ENCODE measurements around the gene CCDC185.

DNA sequence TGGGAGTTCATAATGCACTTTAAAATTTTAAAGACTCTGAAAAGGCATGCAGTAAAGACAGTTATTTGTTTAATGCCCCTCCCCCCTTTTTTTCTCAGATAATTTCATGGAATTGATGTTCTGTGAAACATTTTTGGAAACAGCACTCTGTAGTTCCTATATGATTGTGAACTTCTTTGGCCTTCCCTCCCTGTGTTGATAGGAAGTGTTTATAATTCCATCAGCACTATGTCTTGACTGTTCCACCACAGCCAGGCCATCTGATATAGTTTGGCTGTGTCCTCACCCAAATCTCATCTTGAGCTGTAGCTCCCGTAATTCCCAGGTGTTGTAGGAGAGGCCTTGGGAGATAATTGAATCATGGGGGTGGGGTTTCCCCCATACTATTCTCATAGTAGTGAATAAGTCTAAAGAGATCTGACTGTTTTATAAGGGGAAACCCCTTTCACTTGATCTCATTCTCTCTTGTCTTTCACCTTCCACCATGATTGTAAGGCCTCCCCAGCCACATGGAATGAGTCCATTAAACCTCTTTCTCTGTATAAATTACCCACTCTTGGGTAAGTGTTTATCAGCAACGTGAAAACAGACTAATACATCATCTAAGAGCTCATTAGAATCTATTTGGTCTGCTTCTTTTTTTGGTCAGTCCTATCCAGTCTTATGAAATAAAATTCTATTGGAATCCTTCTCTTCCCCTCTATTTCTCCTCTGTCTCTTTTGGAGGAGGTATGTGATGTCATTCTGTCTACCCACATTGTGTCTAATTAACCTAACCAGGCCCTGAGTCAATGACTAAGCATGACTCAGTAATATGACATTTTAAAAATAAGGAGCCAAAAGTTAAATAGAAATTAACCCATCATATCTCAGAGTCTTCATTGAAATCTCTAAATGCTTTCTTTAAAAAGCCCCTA, 8.9 kb downstream of the CCDC185 start:
- TF ChIP-seq YY1 (IDR thresholded peaks at IDR 0.05; ENCODE audit: low read depth), result no peak
- TF ChIP-seq EP300 (IDR thresholded peaks at IDR 0.05; ENCODE audit: borderline replicate concordance), result no peak
- TF ChIP-seq TAF1 (IDR thresholded peaks at IDR 0.05; ENCODE audit: low read depth), result no peak
